Urinary bladder (tissue), 4 donors: ENCODE measurements around the gene ABCC11. TPM values are rescaled to one million over a fixed set of nuclear protein-coding genes. Genes with fewer than 3 reads are reported as not detected.
A peak's percentile ranks its signal among the peaks of the same experiment; 100 is the strongest.
"Not testable (repeated sequence)": the region's sequence is repeated elsewhere in the genome, so short reads cannot be mapped to it uniquely, and the experiment has no call there.

Experiments
- DNase-seq: peaks from one replicate; pipeline ENCODE4 v3.0.0-alpha.2; 2015; ENCODE audit errors: extremely low spot score
- H3K27ac ChIP-seq: one replicate; pipeline ENCODE4 v1.5.1; 2013; ENCODE audit warnings: low read depth, mild to moderate bottlenecking, moderate library complexity
- H3K36me3 ChIP-seq: one replicate; pipeline ENCODE4 v1.6.1; 2013; ENCODE audit warnings: mild to moderate bottlenecking, moderate library complexity; ENCODE audit not compliant: insufficient read depth
- H3K4me1 ChIP-seq: one replicate; pipeline ENCODE4 v1.6.1; 2013; ENCODE audit warnings: mild to moderate bottlenecking, moderate library complexity; ENCODE audit not compliant: insufficient read depth
- H3K4me3 ChIP-seq: one replicate; pipeline ENCODE4 v1.5.1; 2013; ENCODE audit warnings: low read depth, low read length
- WGBS: extraction: QIAGEN DNeasy Blood & Tissue Kit; methylation state at CpG from one replicate; pipeline ENCODE4 v1.1.7; 2013; 5-methylcytosine and 5-hydroxymethylcytosine counted together
- polyA plus RNA-seq: library from polyadenylated mRNA; stranded (reverse); fragments of 200-250 nt; gene quantifications from one replicate; pipeline ENCODE4 v1.2.3, GENCODE V29; 2013
- total RNA-seq: library from RNA; depleted of rRNA; stranded (reverse); fragments of >200 nt; gene quantifications from one replicate; pipeline ENCODE4 v1.2.3, GENCODE V29; 2014
- donor health status: healthy with polysubstance abuse.
- donor health status: healthy.

Gene ABCC11
- total and polyA plus RNA-seq, 2 donors, result 0.11 to 0.18 TPM

DNA sequence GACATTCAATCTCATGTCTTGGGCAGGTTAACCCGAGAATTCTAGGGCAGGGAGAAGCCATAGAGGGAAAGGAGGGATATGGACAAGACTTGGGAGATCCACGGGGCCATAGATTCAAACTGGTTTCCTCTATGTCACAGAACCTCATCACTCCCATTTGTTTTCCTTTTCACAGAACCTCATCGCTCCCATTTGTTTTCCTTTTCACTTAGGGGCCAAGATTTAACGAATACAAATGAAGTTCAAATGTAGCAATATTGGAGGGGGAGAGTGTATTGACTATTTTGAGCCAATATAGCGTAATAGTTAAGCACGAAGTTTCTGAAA, 42.6 kb downstream of the ABCC11 start:
- no peaks in the 10 kb centered on the region for H3K4me1 ChIP-seq
- H3K4me3 ChIP-seq, result no peak overlapping the region
- no peak overlapping the region for H3K27ac ChIP-seq
- no peak for DNase-seq
- H3K36me3 ChIP-seq, result no peaks in the 10 kb centered on the region
- 85% methylated on average over 6 of the region's 6 CpGs for WGBS

DNA sequence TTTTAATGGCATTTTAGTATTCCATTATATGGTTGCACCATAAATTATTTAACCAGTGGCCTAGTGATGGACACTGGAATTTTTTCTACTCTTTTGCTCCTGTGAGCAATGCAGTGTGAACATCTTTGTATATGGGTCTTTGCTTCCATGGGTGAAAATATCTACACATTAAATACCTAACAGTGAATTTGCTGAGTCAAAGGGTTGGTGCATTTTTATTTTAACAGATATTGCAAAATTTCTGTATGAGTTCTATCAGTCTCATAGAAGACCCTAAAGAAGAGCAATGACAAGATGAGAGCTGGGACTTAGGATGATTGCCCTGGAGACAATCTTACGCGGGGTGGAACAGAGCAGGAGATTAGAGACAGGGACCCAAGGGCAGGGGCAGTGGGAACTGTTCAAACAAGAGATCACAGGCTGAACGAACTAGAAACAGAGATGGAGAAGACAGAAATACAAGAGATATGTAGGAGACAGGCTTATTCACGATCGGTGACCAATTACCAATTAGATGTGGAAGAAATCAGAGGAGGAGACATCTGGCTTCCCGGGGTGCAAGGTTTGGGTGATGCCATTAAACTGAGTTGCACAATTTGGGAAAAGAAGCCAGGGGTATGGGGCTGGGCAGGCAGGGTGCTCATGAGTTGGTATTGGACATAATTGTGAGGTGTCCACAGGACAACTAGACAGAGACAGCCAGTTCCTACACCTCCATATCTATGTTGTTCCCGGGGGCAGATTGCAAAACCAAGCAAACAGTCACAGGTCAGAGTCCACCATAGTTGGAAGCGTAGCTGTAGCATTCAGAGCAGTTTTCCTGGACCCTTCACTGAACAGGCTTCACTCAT, 43.1 kb downstream of the ABCC11 start:
- Histone ChIP-seq H3K4me3 (no peak overlapping the region), H3K4me1 (no peaks in the 10 kb centered on the region), H3K36me3 (no peaks in the 10 kb centered on the region), H3K27ac (no peak overlapping the region)
- no peak for DNase-seq
- WGBS, result 84% methylated on average over 8 of the region's 8 CpGs

DNA sequence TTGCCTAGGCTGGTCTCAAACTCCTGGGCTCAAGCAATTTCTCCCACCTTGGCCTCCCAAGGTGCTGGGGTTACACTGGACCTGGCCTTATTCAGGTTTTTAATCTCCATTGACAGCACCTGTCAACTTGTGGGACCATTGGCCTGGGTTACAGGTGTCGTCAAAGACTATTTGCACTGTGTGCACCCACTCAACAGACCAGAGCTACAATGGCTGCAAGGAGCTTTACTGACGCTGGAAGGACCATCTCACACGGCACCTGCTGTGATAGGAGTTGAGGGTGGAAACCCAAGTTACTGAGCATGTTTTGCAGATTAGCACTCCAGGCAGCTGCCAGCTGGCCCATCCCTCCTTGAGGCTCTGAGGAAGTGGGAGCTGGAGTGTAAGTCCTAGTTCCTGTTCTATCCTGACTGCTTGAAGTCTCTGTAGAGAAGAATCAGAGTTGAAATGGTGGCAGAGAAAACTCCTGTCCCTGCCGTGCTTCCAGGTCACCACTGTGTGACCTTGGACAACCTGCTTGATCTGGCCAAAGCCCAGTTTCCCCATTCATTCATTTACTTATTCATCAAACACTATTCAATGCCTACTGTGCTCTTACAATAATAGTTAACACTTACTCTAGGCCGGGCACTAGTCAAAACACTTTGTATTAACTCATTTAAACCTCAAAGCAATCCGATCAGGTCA, 45.7 kb downstream of the ABCC11 start:
- DNase-seq, result no peak
- WGBS, result 72% methylated on average over 6 of the region's 6 CpGs
- H3K4me3 ChIP-seq, result no peak overlapping the region

DNA sequence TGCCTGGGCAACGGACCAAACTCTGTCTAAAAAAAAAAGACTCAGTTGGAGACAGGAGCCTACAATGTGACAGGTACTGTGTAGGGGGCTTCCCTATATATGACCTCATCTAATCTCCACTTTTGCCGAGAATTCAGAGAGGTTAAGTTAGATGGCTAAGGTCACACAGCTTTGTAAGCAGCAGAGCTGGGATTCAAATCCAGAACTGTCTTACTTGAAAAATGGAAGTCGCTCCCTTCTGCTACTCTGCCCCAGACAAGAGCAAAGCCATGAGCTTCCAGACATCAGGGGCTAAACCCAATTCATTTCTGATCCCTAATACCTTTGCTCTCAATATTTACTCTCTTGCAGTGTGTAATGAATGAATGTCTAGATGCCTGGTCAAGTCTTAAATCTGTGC, 50.0 kb downstream of the ABCC11 start:
- H3K27ac ChIP-seq, result no peak overlapping the region
- no peaks in the 10 kb centered on the region for H3K4me1 ChIP-seq
- no peaks in the 10 kb centered on the region for H3K36me3 ChIP-seq
- no peak for DNase-seq
- no peak overlapping the region for H3K4me3 ChIP-seq
- 86% methylated on average over 3 of the region's 3 CpGs for WGBS

More for the DNA sequence above, 45.7 kb downstream of the ABCC11 start:
- no peaks in the 10 kb centered on the region for H3K4me1 ChIP-seq
- H3K36me3 ChIP-seq, result no peaks in the 10 kb centered on the region
- no peak overlapping the region for H3K27ac ChIP-seq

- no peak overlapping the region for H3K27ac ChIP-seq
- H3K4me1 ChIP-seq, result no peaks in the 10 kb centered on the region
- DNase-seq, result peak; percentile 67
- WGBS, result 21% methylated on average over 5 of the region's 5 CpGs
- no peaks in the 10 kb centered on the region for H3K36me3 ChIP-seq
- no peak overlapping the region for H3K4me3 ChIP-seq
Observed at GRCh38 chr16:48194828-48195556, 52.3 kb downstream of the ABCC11 start.

DNA sequence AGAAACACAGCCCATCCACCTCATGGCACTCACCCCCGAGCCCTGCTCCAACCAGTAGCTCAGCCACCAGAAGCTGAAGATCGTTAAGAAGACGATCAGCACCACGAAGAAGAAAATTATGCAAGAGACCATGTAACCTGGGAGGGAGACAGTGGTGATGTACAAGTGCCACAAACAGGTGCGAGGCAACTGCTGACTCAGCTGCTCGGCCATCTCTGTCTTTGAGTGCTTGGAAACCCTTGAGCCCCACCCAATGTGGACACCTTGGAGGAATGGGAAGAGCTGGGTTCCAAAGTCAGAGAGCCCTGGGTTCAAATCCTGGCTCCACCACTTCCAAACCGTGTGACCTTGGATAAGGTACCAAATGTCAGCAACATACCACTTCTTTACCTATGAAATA, 53.5 kb downstream of the ABCC11 start:
- Histone ChIP-seq H3K36me3 (no peaks in the 10 kb centered on the region), H3K27ac (no peak overlapping the region), H3K4me1 (no peaks in the 10 kb centered on the region), H3K4me3 (no peak overlapping the region)
- WGBS, result 90% methylated on average over 7 of the region's 7 CpGs
- DNase-seq, result no peak

GRCh38 chr16:48188449-48189102, 58.8 kb downstream of the ABCC11 start:
- 81% methylated on average over 6 of the region's 6 CpGs for WGBS
- H3K27ac ChIP-seq, result no peak overlapping the region
- H3K4me1 ChIP-seq, result no peaks in the 10 kb centered on the region
- DNase-seq, result no peak
- no peak overlapping the region for H3K4me3 ChIP-seq
- H3K36me3 ChIP-seq, result no peaks in the 10 kb centered on the region

GRCh38 chr16:48187779-48188178, 59.6 kb downstream of the ABCC11 start:
- DNase-seq, result no peak
- 81% methylated on average over 4 of the region's 4 CpGs for WGBS
- no peaks in the 10 kb centered on the region for H3K36me3 ChIP-seq

DNA sequence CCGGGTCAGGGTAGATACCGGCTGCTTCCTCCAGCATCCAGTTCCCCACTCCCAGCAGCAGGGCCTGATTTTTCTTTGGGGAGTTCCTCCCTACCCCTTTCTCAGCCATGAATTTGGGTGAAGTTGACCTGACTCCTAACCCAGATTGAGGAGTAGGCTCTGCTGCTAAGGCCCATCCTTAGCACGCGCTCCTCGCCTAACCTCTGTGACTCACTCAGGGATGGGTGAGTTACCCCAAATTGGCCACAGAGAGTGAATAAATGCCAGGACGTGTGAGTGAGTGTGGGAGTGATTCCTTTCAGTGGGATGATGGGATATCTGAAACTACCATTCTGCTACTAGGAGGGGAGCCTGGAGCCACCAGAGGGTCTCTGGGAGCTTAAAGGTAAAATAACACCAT, 62.7 kb downstream of the ABCC11 start:
- H3K4me1 ChIP-seq, result no peaks in the 10 kb centered on the region
- 81% methylated on average over 6 of the region's 6 CpGs for WGBS
- no peak overlapping the region for H3K27ac ChIP-seq
- no peak overlapping the region for H3K4me3 ChIP-seq
- DNase-seq, result no peak
- H3K36me3 ChIP-seq, result no peaks in the 10 kb centered on the region

More at GRCh38 chr16:48187779-48188178, 59.6 kb downstream of the ABCC11 start:
- Histone ChIP-seq H3K27ac (no peak overlapping the region), H3K4me1 (no peaks in the 10 kb centered on the region), H3K4me3 (no peak overlapping the region)

DNA sequence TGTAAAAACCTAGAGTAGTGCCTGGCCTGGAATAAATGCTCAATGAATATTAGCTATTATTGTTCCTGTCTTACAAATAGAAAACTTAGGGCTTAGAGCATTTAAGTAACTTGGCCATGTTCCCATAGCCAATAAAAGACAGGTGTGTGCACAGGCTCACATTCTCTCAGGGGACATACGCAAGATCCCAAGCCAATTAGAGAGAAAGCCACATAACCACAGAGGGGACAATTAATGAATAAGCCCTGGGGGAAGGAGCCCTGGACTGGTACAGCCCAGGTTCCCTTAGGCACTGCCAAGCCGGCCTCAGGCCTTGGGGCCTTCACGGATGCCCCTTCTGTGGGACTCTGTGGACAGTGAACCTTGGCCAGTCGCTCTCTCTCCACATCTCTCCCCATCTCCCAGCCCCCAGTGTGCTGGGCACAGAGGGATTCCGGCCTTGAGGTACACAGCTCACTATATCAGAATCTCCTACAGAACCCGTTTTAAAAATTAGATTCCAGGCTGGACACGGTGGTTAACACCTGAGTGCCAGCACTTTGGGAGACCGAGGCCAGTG, 64.3 kb downstream of the ABCC11 start:
- DNase-seq, result no peak
- Histone ChIP-seq H3K27ac (no peak overlapping the region), H3K36me3 (no peaks in the 10 kb centered on the region), H3K4me3 (no peak overlapping the region), H3K4me1 (no peaks in the 10 kb centered on the region)
- WGBS, result 83% methylated on average over 8 of the region's 8 CpGs

DNA sequence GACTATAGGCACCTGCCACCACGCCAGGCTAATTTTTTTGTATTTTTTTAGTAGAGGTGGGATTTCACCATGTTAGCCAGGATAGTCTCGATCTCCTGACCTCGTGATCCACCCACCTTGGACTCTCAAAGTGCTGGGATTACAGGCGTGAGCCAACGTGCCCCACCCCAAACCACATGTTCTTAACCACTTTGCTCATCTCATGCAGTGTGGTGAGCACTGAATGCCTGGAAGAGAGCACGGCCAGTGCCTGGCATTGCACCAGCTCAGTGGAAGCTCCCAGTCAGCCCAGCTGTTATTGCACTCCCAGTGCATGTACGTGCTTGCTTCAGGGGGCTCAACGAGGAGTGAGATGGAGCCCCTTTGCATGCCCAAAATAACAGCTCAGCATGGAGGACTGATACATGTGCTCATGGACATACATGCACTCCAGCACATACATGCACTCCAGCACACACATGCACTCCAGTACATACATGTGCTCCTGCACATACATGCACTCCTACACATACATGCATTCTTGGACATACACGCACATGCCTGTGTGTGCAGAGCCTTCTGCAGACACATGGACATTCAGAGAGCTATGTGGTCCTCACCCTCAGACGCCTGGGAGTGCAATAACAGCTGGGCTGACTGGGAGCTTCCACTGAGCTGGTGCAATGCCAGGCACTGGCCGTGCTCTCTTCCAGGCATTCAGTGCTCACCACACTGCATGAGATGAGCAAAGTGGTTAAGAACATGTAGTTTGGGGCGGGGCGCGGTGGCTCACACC, 65.4 kb downstream of the ABCC11 start:
- WGBS, result 76% methylated on average over 14 of the region's 14 CpGs

DNA sequence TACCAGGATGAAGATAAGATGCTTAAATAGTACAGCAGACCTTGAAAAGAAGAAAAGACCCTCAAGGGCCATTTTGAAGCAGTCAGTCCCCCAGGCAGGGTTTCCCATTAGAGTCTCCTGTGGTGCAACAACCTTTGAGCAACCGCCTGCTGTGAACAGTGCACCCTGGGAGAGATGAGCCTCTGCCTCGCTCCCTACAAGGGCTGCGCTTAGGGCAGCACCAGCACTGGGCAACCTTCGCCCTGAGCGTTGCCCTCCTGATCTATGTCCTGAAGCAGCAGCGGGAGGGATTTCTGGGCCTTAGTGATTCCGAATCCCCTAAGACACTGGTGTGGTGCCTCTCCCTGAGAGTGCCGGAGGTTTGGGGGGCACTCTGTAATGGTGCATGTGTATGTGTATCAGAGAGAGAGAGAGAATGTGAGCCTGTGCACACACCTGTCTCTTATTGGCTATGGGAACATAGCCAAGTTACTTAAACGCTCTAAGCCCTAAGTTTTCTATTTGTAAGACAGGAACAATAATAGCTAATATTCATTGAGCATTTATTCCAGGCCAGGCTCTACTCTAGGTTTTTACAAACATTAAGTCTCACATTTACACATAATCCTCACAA, 66.4 kb downstream of the ABCC11 start:
- Histone ChIP-seq H3K4me1 (no peaks in the 10 kb centered on the region), H3K4me3 (no peak overlapping the region), H3K27ac (no peak overlapping the region), H3K36me3 (no peaks in the 10 kb centered on the region)
- WGBS, result 81% methylated on average over 9 of the region's 9 CpGs
- no peak for DNase-seq

More for the DNA sequence above, 65.4 kb downstream of the ABCC11 start:
- not testable (repeated sequence) for H3K27ac ChIP-seq, H3K4me3 ChIP-seq, H3K36me3 ChIP-seq, H3K4me1 ChIP-seq, DNase-seq
